ENCODE measurements around the gene MICOS13.

Gene MICOS13

GRCh38 chr19:5667751-5668271 is 12.5 kb downstream of the MICOS13 start:
- DNase-seq (ENCODE audit: low read depth): peak; percentile 18

- no peak for DNase-seq (ENCODE audit: low read depth)
Observed at GRCh38 chr19:5666921-5667610, 13.2 kb downstream of the MICOS13 start.

DNA sequence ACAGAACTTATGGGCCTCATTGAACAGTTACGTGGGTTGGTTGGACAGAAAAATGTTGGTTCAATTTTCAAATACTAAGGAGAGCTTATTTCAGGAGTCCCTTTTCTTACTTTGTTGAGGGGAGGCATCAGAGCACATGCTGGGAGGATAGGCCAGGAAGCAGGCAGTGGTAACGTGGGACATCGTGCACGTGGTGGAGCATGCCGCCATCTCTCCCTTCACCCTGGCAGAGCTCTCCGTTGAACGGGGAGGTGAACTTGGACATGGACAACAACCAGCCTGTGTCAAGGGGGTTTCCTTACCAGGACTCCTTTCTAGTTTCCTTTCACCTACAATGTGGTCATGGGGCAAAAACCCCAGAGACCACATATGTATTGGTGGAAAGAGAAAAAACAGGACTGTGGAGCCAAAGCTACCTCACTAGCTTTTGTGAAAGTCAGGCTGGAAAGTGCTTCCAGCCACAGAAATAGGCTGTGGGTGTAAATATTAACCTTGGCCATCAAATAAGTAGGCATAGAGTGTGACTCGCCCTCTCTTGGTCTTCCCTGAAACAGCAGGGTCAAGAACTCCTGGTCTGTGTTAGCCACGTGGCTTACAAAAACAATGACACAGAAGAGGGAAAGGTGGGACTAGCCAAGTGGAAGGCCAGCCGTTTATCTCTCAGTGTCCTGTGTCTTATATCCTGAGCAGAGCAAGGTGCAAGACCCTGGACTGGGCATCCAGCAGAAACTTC is 14.4 kb downstream of the MICOS13 start:
- DNase-seq (ENCODE audit: low read depth): peak; percentile 61

DNA sequence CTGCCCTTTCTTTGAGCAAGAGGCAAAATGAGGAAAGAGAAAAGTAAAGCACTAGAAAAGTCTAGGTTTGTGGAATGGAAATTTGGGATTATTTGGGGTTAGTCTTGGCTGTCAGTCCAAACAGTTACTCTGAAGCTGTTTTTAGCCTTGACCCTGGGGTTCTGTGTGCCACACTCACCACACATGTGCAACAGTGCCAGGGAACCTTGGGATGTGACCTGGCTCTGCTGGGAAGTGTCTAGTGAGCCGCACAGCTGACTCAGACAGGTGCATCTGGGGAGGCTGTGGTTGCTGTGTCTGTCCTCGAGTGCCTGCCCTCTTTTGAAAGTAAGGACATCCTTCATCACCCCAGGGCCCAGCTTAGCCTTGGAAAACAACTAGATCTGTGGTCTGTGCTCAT is 15.8 kb downstream of the MICOS13 start:
- no peak for DNase-seq (ENCODE audit: low read depth)

DNA sequence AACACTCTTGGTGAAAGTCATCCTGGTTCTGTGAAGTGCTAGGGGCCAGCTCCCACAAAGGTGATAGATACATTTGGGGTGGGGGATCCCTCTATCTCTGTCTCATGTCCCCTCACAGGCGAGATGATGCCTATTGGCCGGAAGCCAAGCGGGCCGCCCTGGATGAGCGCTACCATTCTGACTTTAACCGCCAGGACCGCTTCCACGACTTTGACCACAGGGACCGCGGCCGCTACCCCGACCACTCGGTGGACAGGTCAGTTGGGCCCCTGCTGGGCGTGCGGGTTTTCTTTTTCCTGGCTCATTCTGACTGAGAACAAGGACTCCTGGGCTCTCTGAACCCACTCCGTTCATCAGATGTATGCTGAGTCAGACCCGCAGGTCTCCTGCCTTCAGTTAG is 16.4 kb downstream of the MICOS13 start:
- DNase-seq (ENCODE audit: low read depth): no peak

DNA sequence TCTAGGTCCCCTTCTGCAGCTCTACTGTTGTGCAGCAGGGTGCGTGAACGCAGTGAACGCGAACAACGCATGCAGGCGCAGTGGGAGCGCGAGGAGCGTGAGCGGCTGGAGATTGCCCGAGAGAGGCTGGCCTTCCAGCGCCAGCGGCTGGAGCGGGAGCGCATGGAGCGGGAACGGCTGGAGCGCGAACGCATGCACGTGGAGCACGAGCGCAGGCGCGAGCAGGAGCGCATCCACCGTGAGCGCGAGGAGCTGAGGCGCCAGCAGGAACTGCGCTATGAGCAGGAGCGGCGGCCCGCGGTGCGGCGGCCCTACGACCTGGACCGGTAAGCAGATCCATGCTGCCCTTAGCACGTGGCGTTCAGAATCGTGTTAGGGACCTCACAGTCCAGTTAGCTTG is 18.8 kb downstream of the MICOS13 start:
- no peak for DNase-seq (ENCODE audit: low read depth)

GRCh38 chr19:5655412-5655811 is 24.9 kb downstream of the MICOS13 start:
- DNase-seq (ENCODE audit: low read depth): no peak

DNA sequence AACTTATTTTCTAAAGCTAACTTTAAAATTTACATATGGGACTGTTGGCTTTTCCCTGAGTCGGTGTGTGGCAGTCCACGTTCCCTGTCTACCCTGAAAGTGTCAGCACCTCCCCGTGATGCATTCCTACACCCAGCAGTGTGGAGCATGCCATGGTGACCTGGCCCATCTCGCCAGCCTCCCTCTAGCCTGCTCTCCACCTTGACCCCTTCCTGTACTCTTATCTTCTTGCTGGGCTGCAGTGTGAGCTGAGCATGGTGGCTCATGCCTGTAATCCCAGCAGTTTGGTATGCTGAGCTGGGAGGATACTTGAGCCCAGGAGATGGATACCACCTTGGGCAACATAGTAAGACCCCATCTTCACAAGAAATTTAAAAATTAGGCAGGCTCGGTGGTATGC is 25.4 kb downstream of the MICOS13 start:
- no peak for DNase-seq (ENCODE audit: low read depth)

GRCh38 chr19:5652261-5652660 is 28.1 kb downstream of the MICOS13 start:
- no peak for DNase-seq (ENCODE audit: low read depth)

DNA sequence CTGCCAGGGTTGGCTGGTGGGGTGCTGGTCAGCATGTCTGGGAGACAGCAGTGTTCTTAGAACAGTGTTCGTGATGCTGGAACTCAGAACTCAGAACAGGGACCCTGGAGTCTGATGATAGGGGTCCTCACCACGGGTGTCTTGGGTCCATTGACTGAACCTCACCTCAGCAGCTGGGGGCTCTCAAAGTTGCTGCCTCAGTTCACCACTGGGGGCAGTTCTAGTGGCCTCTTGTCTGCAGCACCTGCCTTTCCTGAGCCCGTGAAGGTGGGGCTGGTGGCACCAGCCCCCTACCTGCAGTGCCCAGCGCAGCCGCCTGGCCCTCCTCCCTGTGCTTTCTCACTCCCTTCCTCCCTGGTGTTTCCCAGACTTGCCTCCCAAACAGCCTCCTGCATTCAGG is 29.0 kb downstream of the MICOS13 start:
- no peak for DNase-seq (ENCODE audit: low read depth)

DNA sequence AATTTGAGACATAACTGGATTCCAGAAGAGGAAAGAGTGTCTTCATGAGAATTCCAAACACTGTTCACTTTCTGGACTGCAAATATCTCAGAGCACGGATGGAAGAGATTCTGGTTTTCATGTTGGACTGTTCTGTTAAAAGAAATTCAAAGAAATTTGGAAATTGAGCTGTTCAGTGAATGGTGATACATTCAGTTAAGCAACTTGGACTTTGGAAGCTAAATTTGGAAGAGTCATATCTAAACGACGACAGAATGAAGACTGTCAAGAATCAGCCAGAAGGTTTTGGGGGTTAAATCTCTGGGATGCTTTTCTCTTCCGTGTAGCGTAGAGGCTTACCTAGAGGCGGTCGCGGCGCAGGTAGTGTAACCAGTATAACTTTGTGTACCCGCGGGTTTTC is 31.9 kb downstream of the MICOS13 start:
- DNase-seq (ENCODE audit: low read depth): no peak

- DNase-seq (ENCODE audit: low read depth): no peak
Observed at GRCh38 chr19:5646703-5647102, 33.6 kb downstream of the MICOS13 start.

- no peak for DNase-seq (ENCODE audit: low read depth)
Observed at GRCh38 chr19:5645409-5645808, 34.9 kb downstream of the MICOS13 start.

- DNase-seq (ENCODE audit: low read depth): peak; percentile 63
Observed at GRCh38 chr19:5644037-5644436, 36.3 kb downstream of the MICOS13 start.

- no peak for DNase-seq (ENCODE audit: low read depth)
Observed at GRCh38 chr19:5643060-5643459, 37.3 kb downstream of the MICOS13 start.

- peak; percentile 67 for DNase-seq (ENCODE audit: low read depth)
Observed at GRCh38 chr19:5642204-5642603, 38.1 kb downstream of the MICOS13 start.

DNA sequence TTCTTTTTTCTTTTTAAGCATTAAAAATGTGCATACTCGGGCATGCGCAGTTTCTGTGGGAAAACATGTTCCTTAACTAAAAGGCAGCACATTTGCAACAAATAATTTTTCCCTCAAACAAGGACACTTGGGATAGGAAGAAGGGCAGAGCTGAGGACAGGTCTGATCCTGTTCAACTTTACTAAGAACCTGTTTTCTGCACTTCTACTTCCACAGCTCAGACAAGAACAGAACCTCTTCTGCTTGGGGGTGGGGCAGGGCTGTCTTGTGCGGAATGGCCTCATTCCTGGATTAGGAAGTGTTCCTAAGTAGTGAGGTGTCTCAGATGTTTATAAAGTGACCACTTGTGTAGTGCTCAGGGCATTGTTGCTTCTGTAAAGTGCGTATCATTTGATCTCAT is 39.1 kb downstream of the MICOS13 start:
- DNase-seq (ENCODE audit: low read depth): peak; percentile 27

DNA sequence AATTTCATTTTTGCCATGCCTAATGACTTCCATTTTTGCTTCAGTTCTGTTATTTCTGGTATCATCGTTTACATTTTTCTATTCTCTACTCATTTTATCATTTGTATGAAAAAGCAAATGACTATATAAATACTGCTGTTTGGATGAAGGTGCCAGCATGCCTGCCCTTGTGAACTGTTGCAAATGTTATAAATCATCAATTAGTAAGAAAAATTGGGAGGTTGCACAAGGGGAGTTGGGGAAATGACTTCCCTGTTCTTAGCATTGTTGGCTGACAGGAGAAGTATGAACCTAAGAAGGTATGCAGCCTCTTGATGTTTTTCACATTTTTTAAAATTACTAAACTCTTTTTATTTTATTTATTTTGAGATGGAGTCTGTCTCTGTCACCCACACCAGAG is 42.3 kb downstream of the MICOS13 start:
- DNase-seq (ENCODE audit: low read depth): peak; percentile 26

DNA sequence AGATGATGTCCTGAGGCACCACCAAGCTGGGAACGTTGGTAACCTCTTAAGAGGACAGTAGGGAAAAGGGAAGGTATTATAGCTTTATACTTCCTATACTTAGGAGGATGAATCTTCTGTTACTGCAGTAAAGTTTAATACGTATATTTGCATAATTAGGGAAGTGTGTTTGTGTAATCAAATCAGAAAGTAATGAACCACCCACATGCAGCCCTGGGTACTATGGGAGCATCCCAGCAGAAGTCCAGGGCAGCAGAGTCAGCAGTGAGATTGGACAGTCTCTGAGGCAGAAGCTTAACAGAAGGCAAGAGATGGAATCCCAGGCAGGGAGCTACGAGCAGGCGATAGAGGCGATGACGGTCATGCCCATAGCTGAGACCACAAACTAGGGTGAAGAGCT is 44.9 kb downstream of the MICOS13 start:
- DNase-seq (ENCODE audit: low read depth): peak; percentile 17

GRCh38 chr19:5632657-5633056 is 47.7 kb downstream of the MICOS13 start:
- DNase-seq (ENCODE audit: low read depth): no peak

GRCh38 chr19:5632241-5632612 is 48.1 kb downstream of the MICOS13 start:
- DNase-seq (ENCODE audit: low read depth): no peak

- DNase-seq (ENCODE audit: low read depth): no peak
Observed at GRCh38 chr19:5631567-5632240, 48.6 kb downstream of the MICOS13 start.

- DNase-seq (ENCODE audit: low read depth): no peak
Observed at GRCh38 chr19:5628919-5629481, 51.3 kb downstream of the MICOS13 start.

All from amniotic epithelial cell (primary cell).